ENCODE measurements around the gene TTYH1.
"Not testable (repeated sequence)": the region's sequence is repeated elsewhere in the genome, so short reads cannot be mapped to it uniquely, and the experiment has no call there.

Gene TTYH1

GRCh38 chr19:54459282-54460229, 44.3 kb downstream of the TTYH1 start:
- no peak for DNase-seq (ENCODE audit: low read depth, low spot score)

GRCh38 chr19:54460230-54461005, 45.2 kb downstream of the TTYH1 start:
- DNase-seq (ENCODE audit: low read depth, low spot score), result no peak

GRCh38 chr19:54461210-54461609, 45.9 kb downstream of the TTYH1 start:
- DNase-seq (ENCODE audit: low read depth, low spot score), result no peak

GRCh38 chr19:54461613-54462012, 46.3 kb downstream of the TTYH1 start:
- no peak for DNase-seq (ENCODE audit: low read depth, low spot score)

- DNase-seq (ENCODE audit: low read depth, low spot score), result no peak
Measured at GRCh38 chr19:54462047-54462654, 46.9 kb downstream of the TTYH1 start.

- DNase-seq (ENCODE audit: low read depth, low spot score), result peak; percentile 80
Measured at GRCh38 chr19:54462655-54463530, 47.6 kb downstream of the TTYH1 start.

GRCh38 chr19:54463531-54464043, 48.3 kb downstream of the TTYH1 start, which contains the start of gene LENG9:
LENG9 (minus strand) TSS chr19:54463778; CDS start chr19:54463526, 252 bp downstream.
- no peak for DNase-seq (ENCODE audit: low read depth, low spot score)

- DNase-seq (ENCODE audit: low read depth, low spot score), result peak; percentile 98
Measured at GRCh38 chr19:54464044-54464629, 48.9 kb downstream of the TTYH1 start.

GRCh38 chr19:54464630-54465425, 49.6 kb downstream of the TTYH1 start:
- peak; percentile 96 for DNase-seq (ENCODE audit: low read depth, low spot score)

GRCh38 chr19:54465426-54466109, 50.3 kb downstream of the TTYH1 start:
- DNase-seq (ENCODE audit: low read depth, low spot score), result no peak

- DNase-seq (ENCODE audit: low read depth, low spot score), result not testable (repeated sequence)
Measured at GRCh38 chr19:54466110-54466480, 50.8 kb downstream of the TTYH1 start.

GRCh38 chr19:54469496-54469934, 54.3 kb downstream of the TTYH1 start:
- no peak for DNase-seq (ENCODE audit: low read depth, low spot score)

GRCh38 chr19:54470276-54470887, 55.1 kb downstream of the TTYH1 start:
- DNase-seq (ENCODE audit: low read depth, low spot score), result no peak

GRCh38 chr19:54470991-54471782, 55.9 kb downstream of the TTYH1 start:
- DNase-seq (ENCODE audit: low read depth, low spot score), result peak; percentile 39

- DNase-seq (ENCODE audit: low read depth, low spot score), result peak; percentile 64
Measured at GRCh38 chr19:54473071-54473891, 58.0 kb downstream of the TTYH1 start, which contains the start of gene CDC42EP5. CDC42EP5 (minus strand) TSS chr19:54473296; CDS start chr19:54465547, 7,749 bp downstream.

GRCh38 chr19:54473892-54474372, 58.7 kb downstream of the TTYH1 start:
- DNase-seq (ENCODE audit: low read depth, low spot score), result no peak
